GM21528 (cell line): ENCODE measurements around the gene GATC.
A peak's percentile ranks its signal among the peaks of the same experiment; 100 is the strongest.

Source experiments
- ATAC-seq: cut with Tn5 transposase; IDR thresholded peaks from one replicate; pipeline ENCODE4 v1.9.1; 2021; ENCODE audit warnings: mild to moderate bottlenecking, moderate library complexity; ENCODE audit not compliant: unreplicated experiment, low FRiP score

The GATC gene

GRCh38 chr12:120495731-120496412 lies 49.6 kb downstream of the GATC start, which contains the start of gene DYNLL1:
DYNLL1 (plus strand) TSS chr12:120496113; CDS start chr12:120496422, 309 bp downstream.
- peak; percentile 93 for ATAC-seq

- ATAC-seq, result peak; percentile 8
Measured at GRCh38 chr12:120496413-120497340, 50.4 kb downstream of the GATC start.

- ATAC-seq, result no peak
Measured at GRCh38 chr12:120497524-120498150, 51.4 kb downstream of the GATC start.

GRCh38 chr12:120498870-120499515 lies 52.7 kb downstream of the GATC start:
- ATAC-seq, result no peak

- ATAC-seq, result no peak
Measured at GRCh38 chr12:120500581-120500980, 54.3 kb downstream of the GATC start.

GRCh38 chr12:120504587-120504986 lies 58.3 kb downstream of the GATC start:
- ATAC-seq, result no peak

GRCh38 chr12:120508537-120508936 lies 62.3 kb downstream of the GATC start:
- ATAC-seq, result no peak
